Stomach (tissue), 4 donors: ENCODE measurements around the gene MIF4GD.

Experiments
- CTCF ChIP-seq, 7 experiments: fragments of 450-650 bp in 4 of 7; fragments of 200-600 bp in 3 of 7; sonication (generic) in 3 of 7; IDR thresholded peaks; one replicate each; pipeline ENCODE4 v1.5.1; 2016 to 2019; ENCODE audit warnings: antibody characterized with exemption in 7 of 7, control low read depth in 2 of 7, mild to moderate bottlenecking in 1 of 7
- POLR2A ChIP-seq, 4 donors: fragments of 450-650 bp; IDR thresholded peaks; one replicate each; pipeline ENCODE4 v1.6.1; 2016; ENCODE audit warnings: antibody characterized with exemption in 4 of 4, control low read depth in 2 of 4, mild to moderate bottlenecking in 1 of 4, moderate library complexity in 1 of 4
- POLR2AphosphoS5 ChIP-seq, 3 donors: sonication (generic); formaldehyde crosslinking; IDR thresholded peaks; one replicate each; pipeline ENCODE4 v1.6.1; 2016; ENCODE audit warnings: antibody characterized with exemption in 3 of 3

- TF ChIP-seq POLR2A (IDR thresholded peaks at IDR 0.05) (no peak), POLR2AphosphoS5 (IDR thresholded peaks at IDR 0.05) (no peak), CTCF (IDR thresholded peaks at IDR 0.05) (no peak)
Measured at GRCh38 chr17:75316253-75316652, 45.2 kb upstream of the MIF4GD start.
